ENCODE results near the gene COL12A1. TPM values are rescaled to one million over a fixed set of nuclear protein-coding genes. Genes with fewer than 3 reads are reported as not detected.

Gene COL12A1
- total and polyA plus RNA-seq, 11 donors = 3.1 to 26.8 (median 18.5) TPM

- Histone ChIP-seq H3K4me1 (peaks cover 0 to 18% (median 0%) of the 10 kb centered on the region in 12 donors), H3K27me3 (no peaks in the 10 kb centered on the region), H3K4me3 (no peak overlapping the region), H3K27ac (peak overlapping the region in 3 of 12 donors; percentile 2 to 49 (median 17)), H3K9me3 (no peaks in the 10 kb centered on the region), H3K36me3 (peaks cover 0 to 36% (median 0%) of the 10 kb centered on the region in 9 donors)
- TF ChIP-seq POLR2A (IDR thresholded peaks at IDR 0.05) (no peak), CTCF (IDR thresholded peaks at IDR 0.05) (no peak)
- intact Hi-C loops (cut with DNase I) = no loop called here
- WGBS, 4 donors = 71 to 75% (median 72%) methylated on average over 1 of the region's 1 CpG
- DNase-seq (no peak), ATAC-seq (peak in 1 of 4 donors; percentile 57)
Observed at GRCh38 chr6:75149240-75149639, 56.6 kb downstream of the COL12A1 start.

DNA sequence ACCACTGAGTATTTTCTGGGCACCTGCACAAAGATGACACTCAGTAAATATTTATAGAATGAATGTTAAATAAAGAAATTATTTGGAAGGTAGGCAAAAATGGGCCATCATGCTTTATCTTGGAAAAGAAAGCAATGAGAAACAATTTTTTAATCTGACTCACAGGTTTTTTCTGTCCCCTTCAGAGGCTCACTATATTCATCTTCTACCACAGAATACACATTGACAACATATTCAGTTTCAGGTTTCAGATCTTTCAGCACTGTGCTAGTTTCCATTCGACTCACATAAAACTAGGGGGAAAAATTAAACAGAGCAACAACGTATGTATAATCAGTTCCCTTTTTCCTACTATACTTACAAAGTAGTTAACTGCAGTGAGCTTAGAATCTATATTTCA, 58.3 kb downstream of the COL12A1 start:
- no peaks in the 10 kb centered on the region for H3K27me3 ChIP-seq
- ATAC-seq (no peak), DNase-seq (no peak)
- intact Hi-C loops (cut with DNase I) = no loop called here
- H3K4me1 ChIP-seq = peaks cover 0 to 24% (median 0%) of the 10 kb centered on the region in 12 donors
- H3K9me3 ChIP-seq = no peaks in the 10 kb centered on the region
- H3K36me3 ChIP-seq = peaks cover 0 to 36% (median 0%) of the 10 kb centered on the region in 9 donors
- WGBS, 4 donors = 77 to 88% (median 81%) methylated on average over 2 of the region's 2 CpGs
- TF ChIP-seq CTCF (IDR thresholded peaks at IDR 0.05) = no peak
- TF ChIP-seq POLR2A (IDR thresholded peaks at IDR 0.05) = no peak
- no peak overlapping the region for H3K4me3 ChIP-seq
- H3K27ac ChIP-seq = no peak overlapping the region

GRCh38 chr6:75145976-75146375, 59.9 kb downstream of the COL12A1 start:
- Histone ChIP-seq H3K4me3 (no peak overlapping the region), H3K9me3 (no peaks in the 10 kb centered on the region), H3K36me3 (peaks cover 0 to 38% (median 0%) of the 10 kb centered on the region in 9 donors), H3K27ac (no peak overlapping the region), H3K27me3 (no peaks in the 10 kb centered on the region), H3K4me1 (peaks cover 0 to 24% (median 0%) of the 10 kb centered on the region in 12 donors)
- no peak for TF ChIP-seq POLR2A (IDR thresholded peaks at IDR 0.05)
- no peak for TF ChIP-seq CTCF (IDR thresholded peaks at IDR 0.05)
- intact Hi-C loops (cut with DNase I) = no loop called here
- WGBS, 4 donors = 39 to 98% (median 74%) methylated on average over 1 of the region's 1 CpG
- ATAC-seq (no peak), DNase-seq (no peak)

DNA sequence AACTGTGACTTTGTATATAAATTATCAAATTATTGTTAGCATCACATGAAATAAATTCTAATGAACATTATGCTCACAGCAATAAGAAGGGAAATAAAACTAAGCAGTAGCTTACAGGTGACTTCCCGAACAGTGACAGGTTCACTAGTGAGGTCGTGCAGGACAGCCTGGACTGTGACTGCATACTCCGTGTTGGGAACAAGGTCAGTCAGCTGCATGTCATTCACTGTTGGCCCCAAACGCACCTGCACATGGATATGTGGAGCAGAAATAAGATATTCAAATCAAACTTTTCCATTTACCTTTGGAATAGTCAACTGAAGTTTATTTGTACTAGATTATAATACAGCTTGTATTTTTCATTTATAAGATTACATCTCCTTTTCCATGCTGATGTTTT, 60.6 kb downstream of the COL12A1 start:
- WGBS, 4 donors = 84 to 86% (median 85%) methylated on average over 4 of the region's 4 CpGs
- no peak for ATAC-seq
- H3K4me1 ChIP-seq = peaks cover 0 to 19% (median 0%) of the 10 kb centered on the region in 12 donors
- TF ChIP-seq CTCF (IDR thresholded peaks at IDR 0.05) = no peak
- no peak for TF ChIP-seq POLR2A (IDR thresholded peaks at IDR 0.05)
- H3K9me3 ChIP-seq = no peaks in the 10 kb centered on the region
- intact Hi-C loops (cut with DNase I) = no loop called here
- no peak for DNase-seq
- no peak overlapping the region for H3K4me3 ChIP-seq
- no peaks in the 10 kb centered on the region for H3K27me3 ChIP-seq
- H3K27ac ChIP-seq = no peak overlapping the region
- H3K36me3 ChIP-seq = peaks cover 0 to 40% (median 0%) of the 10 kb centered on the region in 9 donors
